H1 (cell line): ENCODE results near the gene COL4A4. TPM values are rescaled to one million over a fixed set of nuclear protein-coding genes. Genes with fewer than 3 reads are reported as not detected.

ENCODE experiments used
- CTCF ChIA-PET: fragments of 300-600 bp; sonication (Branson Sonifier 250); formaldehyde crosslinking; loops from one replicate; lab custom pipeline; 2021; ENCODE audit not compliant: partially characterized antibody; lab: Charles Lee
- POLR2A ChIA-PET: fragments of 300-600 bp; sonication (Branson Sonifier 250); formaldehyde crosslinking; loops from one replicate; lab custom pipeline; 2021; ENCODE audit warnings: inconsistent platforms; ENCODE audit not compliant: partially characterized antibody; lab: Charles Lee
- DNase-seq, 2 experiments: peaks; one replicate each; pipeline versions ENCODE4 v3.0.0 to v3.0.0-alpha.2; 2010 to 2022; ENCODE audit warnings: low spot score in 2 of 2, low read depth in 1 of 2, mixed read lengths in 1 of 2
- FAIRE-seq: peaks from 2 replicates; lab custom pipeline; 2011; peaks lifted over from hg19 to GRCh38; lab: Jason Lieb, UNC
- H2AFZ ChIP-seq: 2 replicates; pipeline ENCODE4 v1.8.1; 2012; ENCODE audit warnings: low read length, inconsistent platforms
- H2AK5ac ChIP-seq: 2 replicates; pipeline ENCODE4 v1.6.1; 2013; ENCODE audit warnings: low read depth, low read length
- H2BK120ac ChIP-seq: replicated peaks from 2 replicates; pipeline ENCODE3; 2013; ENCODE audit warnings: low read depth, low read length, inconsistent platforms
- H2BK12ac ChIP-seq: 2 replicates; pipeline ENCODE4 v1.6.1; 2013; ENCODE audit warnings: low read depth, low read length
- H2BK15ac ChIP-seq: 2 replicates; pipeline ENCODE4 v1.6.1; 2013; ENCODE audit warnings: low read length
- H2BK20ac ChIP-seq: 2 replicates; pipeline ENCODE4 v1.6.1; 2013; ENCODE audit warnings: low read length
- H2BK5ac ChIP-seq: 2 replicates; pipeline ENCODE4 v1.6.1; 2013; ENCODE audit warnings: low read depth, low read length
- H3K14ac ChIP-seq: 2 replicates; pipeline ENCODE4 v1.6.1; 2013; ENCODE audit warnings: inconsistent platforms; ENCODE audit not compliant: insufficient read length
- H3K18ac ChIP-seq: 2 replicates; pipeline ENCODE4 v1.6.1; 2013; ENCODE audit warnings: low read length; ENCODE audit errors: extremely low read depth
- H3K23ac ChIP-seq: 2 replicates; pipeline ENCODE4 v1.6.1; 2013; ENCODE audit warnings: inconsistent platforms; ENCODE audit not compliant: insufficient read length
- H3K23me2 ChIP-seq: 2 replicates; pipeline ENCODE4 v1.6.1; 2013; ENCODE audit warnings: low read depth, low read length
- H3K27ac ChIP-seq: 2 replicates; pipeline ENCODE4 v1.6.1; 2011; ENCODE audit warnings: low read depth, low read length, inconsistent platforms
- H3K27me3 ChIP-seq, 4 experiments: replicated peaks in 1 of 4; 1 replicate in 1 of 4; 2 replicates in 3 of 4; pipeline versions ENCODE4 v1.6.1 to v1.8.1; 2011 to 2013; ENCODE audit warnings: low read length in 3 of 4, mild to moderate bottlenecking in 3 of 4, inconsistent platforms in 2 of 4, mixed read lengths in 2 of 4, moderate library complexity in 1 of 4; ENCODE audit not compliant: control insufficient read depth in 3 of 4, insufficient read depth in 3 of 4; ENCODE audit errors: extremely low read depth in 1 of 4
- H3K36me3 ChIP-seq, 4 experiments: 2 replicates each; pipeline versions ENCODE4 v1.6.1 to v1.8.1; 2011 to 2013; ENCODE audit warnings: mild to moderate bottlenecking in 4 of 4, low read length in 3 of 4, moderate library complexity in 2 of 4, control low read depth in 1 of 4, inconsistent platforms in 1 of 4; ENCODE audit not compliant: insufficient read depth in 4 of 4, control insufficient read depth in 2 of 4
- H3K4ac ChIP-seq: replicated peaks from 2 replicates; pipeline ENCODE3; 2013; ENCODE audit warnings: low read length, low read depth, mixed read lengths, inconsistent platforms; ENCODE audit not compliant: insufficient read length
- H3K4me1 ChIP-seq, 4 experiments: replicated peaks in 1 of 4; 1 replicate in 1 of 4; 2 replicates in 3 of 4; pipeline versions ENCODE4 v1.6.1 to v1.8.1; 2011 to 2013; ENCODE audit warnings: low read length in 3 of 4, inconsistent platforms in 2 of 4, mixed read lengths in 1 of 4; ENCODE audit not compliant: insufficient read depth in 4 of 4, control insufficient read depth in 3 of 4
- H3K4me2 ChIP-seq, 2 experiments: 2 replicates each; pipeline versions ENCODE4 v1.6.1 to v1.8.1; 2011 to 2013; ENCODE audit warnings: low read depth in 2 of 2, low read length in 2 of 2, control low read depth in 1 of 2, inconsistent platforms in 1 of 2, mild to moderate bottlenecking in 1 of 2; ENCODE audit not compliant: insufficient read depth in 1 of 2
- H3K4me3 ChIP-seq, 4 experiments: fragments of 200-600, 300-600 bp in 1 of 4; sonication (generic), shearing (Covaris generic), sonication (Bioruptor Twin) in 1 of 4; 2 replicates each; pipeline versions ENCODE4 v1.5.1 to v1.8.1; 2011 to 2016; ENCODE audit warnings: low read length in 4 of 4, low read depth in 3 of 4, control low read depth in 2 of 4, inconsistent platforms in 2 of 4, mild to moderate bottlenecking in 2 of 4, mixed read lengths in 1 of 4, moderate library complexity in 1 of 4; ENCODE audit not compliant: insufficient read depth in 2 of 4; ENCODE audit errors: extremely low read depth in 1 of 4
- H3K56ac ChIP-seq: replicated peaks from 2 replicates; pipeline ENCODE3; 2013; ENCODE audit warnings: low read depth, mild to moderate bottlenecking, mixed read lengths, low read length, inconsistent platforms; ENCODE audit not compliant: insufficient read length
- H3K79me1 ChIP-seq: 2 replicates; pipeline ENCODE4 v1.6.1; 2013; ENCODE audit warnings: low read depth, low read length, control low read depth
- H3K79me2 ChIP-seq, 2 experiments: 2 replicates each; pipeline versions ENCODE4 v1.6.1 to v1.8.1; 2012 to 2013; ENCODE audit warnings: low read length in 2 of 2, mild to moderate bottlenecking in 2 of 2, inconsistent platforms in 1 of 2; ENCODE audit not compliant: insufficient read depth in 2 of 2, control insufficient read depth in 1 of 2
- H3K9ac ChIP-seq, 4 experiments: replicated peaks in 1 of 4; 1 replicate in 1 of 4; 2 replicates in 3 of 4; pipeline versions ENCODE4 v1.6.1 to v1.8.1; 2011 to 2013; ENCODE audit warnings: low read depth in 3 of 4, low read length in 3 of 4, control low read depth in 2 of 4, mild to moderate bottlenecking in 2 of 4, moderate library complexity in 2 of 4, inconsistent platforms in 1 of 4; ENCODE audit errors: extremely low read depth in 1 of 4
- H3K9me3 ChIP-seq, 2 experiments: 2 replicates each; pipeline versions ENCODE4 v1.6.1 to v1.8.1; 2012 to 2013; ENCODE audit warnings: mild to moderate bottlenecking in 2 of 2, moderate library complexity in 2 of 2, control low read depth in 1 of 2, inconsistent platforms in 1 of 2, low read depth in 1 of 2, low read length in 1 of 2, mixed read lengths in 1 of 2; ENCODE audit not compliant: insufficient read depth in 2 of 2
- H4K20me1 ChIP-seq, 2 experiments: replicated peaks in 1 of 2; 2 replicates each; pipeline versions ENCODE3 to v1.8.1; 2011 to 2013; ENCODE audit warnings: inconsistent platforms in 2 of 2, low read length in 2 of 2, mild to moderate bottlenecking in 1 of 2; ENCODE audit not compliant: insufficient read depth in 2 of 2, control insufficient read depth in 1 of 2
- H4K5ac ChIP-seq: 2 replicates; pipeline ENCODE4 v1.6.1; 2013; ENCODE audit warnings: low read length, low read depth, mixed read lengths, inconsistent platforms; ENCODE audit not compliant: insufficient read length
- H4K8ac ChIP-seq: 2 replicates; pipeline ENCODE4 v1.8.0; 2013; ENCODE audit warnings: mild to moderate bottlenecking, moderate library complexity, low read length, inconsistent platforms; ENCODE audit not compliant: insufficient read depth; ENCODE audit errors: extremely low read depth
- H4K91ac ChIP-seq: replicated peaks from 2 replicates; pipeline ENCODE3; 2013; ENCODE audit warnings: low read length, mixed read lengths, inconsistent platforms; ENCODE audit not compliant: insufficient read length
- BRCA1 ChIP-seq: IDR thresholded peaks from 2 replicates; pipeline ENCODE4 v1.6.1; 2012; ENCODE audit warnings: low read depth, low read length, improper control_type of control experiment
- CEBPB ChIP-seq: IDR thresholded peaks from 2 replicates; pipeline ENCODE4 v1.6.1; 2012; ENCODE audit warnings: low read depth, low read length
- HDAC6 ChIP-seq: IDR thresholded peaks from one replicate; pipeline ENCODE4 v1.7.1; 2012; ENCODE audit warnings: low read depth, mild to moderate bottlenecking, inconsistent platforms, low read length, moderate library complexity
- KDM1A ChIP-seq: fragments of 200-600, 300-600 bp; sonication (generic); IDR thresholded peaks from 2 replicates; pipeline ENCODE4 v1.7.1; 2016; ENCODE audit warnings: mild to moderate bottlenecking, low read length, borderline replicate concordance
- KDM4A ChIP-seq: IDR thresholded peaks from one replicate; pipeline ENCODE4 v1.7.1; 2012; ENCODE audit warnings: low read depth, mild to moderate bottlenecking, moderate library complexity, low read length, inconsistent platforms; ENCODE audit not compliant: severe bottlenecking
- KDM5A ChIP-seq: fragments of 200-600 bp; IDR thresholded peaks from 2 replicates; pipeline ENCODE4 v1.7.1; 2012; ENCODE audit warnings: mild to moderate bottlenecking, low read length, inconsistent platforms, mixed read lengths
- RAD21 ChIP-seq, 2 experiments: IDR thresholded peaks in 1 of 2; conservative IDR thresholded peaks in 1 of 2; 2 replicates each; pipeline ENCODE4 v1.6.1; 2011; ENCODE audit warnings: low read depth in 2 of 2, low read length in 2 of 2, improper control_type of control experiment in 1 of 2, inconsistent platforms in 1 of 2, mild to moderate bottlenecking in 1 of 2, moderate library complexity in 1 of 2
- SP1 ChIP-seq: IDR thresholded peaks from 2 replicates; pipeline ENCODE4 v1.6.1; 2011; ENCODE audit warnings: low read depth, low read length
- ZNF274 ChIP-seq: IDR thresholded peaks from 2 replicates; pipeline ENCODE4 v1.7.0; 2012; ENCODE audit warnings: low read length, borderline replicate concordance; ENCODE audit errors: extremely low read depth
- WGBS, 2 experiments: shearing (Covaris generic) in 1 of 2; methylation state at CpG; one replicate each; pipeline versions ENCODE4 v1.1.6 to v1.1.7; 2013 to 2015; ENCODE audit warnings: low lambda C conversion rate in 2 of 2, mixed read lengths in 2 of 2, inconsistent platforms in 1 of 2, low coverage in 1 of 2, missing lambda C conversion rate in 1 of 2; ENCODE audit not compliant: insufficient replicate concordance in 2 of 2, insufficient coverage in 1 of 2, insufficient read length in 1 of 2; ENCODE audit errors: extremely low coverage in 1 of 2, missing lambda C conversion rate in 1 of 2; 5-methylcytosine and 5-hydroxymethylcytosine counted together
- polyA plus RNA-seq, 7 experiments: library from polyadenylated mRNA; depleted of rRNA in 3 of 7; stranded (reverse) in 5 of 7; unstranded in 2 of 7; fragments of >200 nt in 5 of 7; fragments of 200-250 nt in 2 of 7; gene quantifications; 1 replicate in 5 of 7; 2 replicates in 1 of 7; 4 replicates in 1 of 7; pipeline versions ENCODE4 v1.2.1 to v1.2.3, GENCODE V29; 2011 to 2013; ENCODE audit warnings: missing spikeins in 2 of 7, mixed read lengths in 2 of 7
- total RNA-seq: library from RNA; stranded (reverse); fragmentation: NEBNext Ultra II Directional; extraction: Animal tissue kit (Norgen Biotek cat#: 25700); gene quantifications from 2 replicates; pipeline ENCODE4 v1.2.1, GENCODE V29; 2021
- TF ChIP-seq, protein P1 (sequence below): IDR thresholded peaks from 2 replicates; pipeline ENCODE4 v1.6.1; 2012; ENCODE audit warnings: inconsistent platforms

Gene COL4A4
- total and polyA plus RNA-seq, 2 of the 8 experiments (the other 6 are each of a cell fraction or from before 2014, with no cell fraction given), result 0.33 to 1.7 TPM

DNA sequence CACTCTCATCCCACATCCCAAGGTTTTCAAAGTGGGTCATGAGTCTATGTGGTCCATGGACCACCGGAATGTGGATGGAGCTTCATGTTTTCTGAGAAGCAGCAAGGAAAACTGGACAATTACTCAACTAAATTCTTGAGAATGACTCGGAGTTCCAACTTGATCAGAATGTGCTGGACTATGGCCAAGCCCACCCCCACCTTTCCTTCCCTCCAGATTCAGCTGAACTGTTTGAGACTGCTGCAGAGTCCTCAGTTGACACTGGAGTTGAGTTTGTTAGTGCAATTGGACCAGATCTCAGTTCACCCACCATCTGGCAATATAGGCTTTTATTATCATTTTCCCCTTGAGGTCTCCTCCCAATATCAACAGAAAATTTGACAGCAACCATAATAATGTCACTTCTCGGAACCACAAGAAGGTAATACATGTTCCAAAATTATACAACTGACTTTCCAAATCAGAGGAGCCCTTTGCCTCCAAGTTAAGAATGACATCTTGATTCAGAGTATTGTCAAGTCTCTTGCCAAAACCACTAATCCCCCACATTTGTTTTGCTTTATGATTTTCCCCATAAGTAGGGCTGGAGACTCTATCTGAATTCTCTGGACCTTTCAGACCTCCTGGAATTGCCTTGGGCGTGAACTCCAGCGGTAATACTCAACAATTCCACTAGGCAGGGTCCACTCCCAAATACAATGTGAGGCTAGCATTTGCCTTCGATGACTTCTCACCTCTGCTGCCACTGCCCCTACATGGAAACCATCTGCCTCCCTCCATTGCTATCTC, 8.8 kb downstream of the COL4A4 start:
- no peak overlapping the region for H2BK5ac ChIP-seq
- H3K4me3 ChIP-seq, result no peak overlapping the region
- H3K9me3 ChIP-seq, result 0 out of 4 replicates have a peak, but pooled peaks cover 0 to 4% of the 10 kb centered on the region in 2 experiments
- no peak overlapping the region for H2BK15ac ChIP-seq
- H2BK20ac ChIP-seq, result no peak overlapping the region
- ChIA-PET CTCF (interaction anchor here (0.6 to 5.7 kb wide), 8 partner anchors 13 to 345 kb away, joined by 3 to 27 read pairs (median 4); no protein-coding TSS in a partner anchor), POLR2A (no interaction called here)
- no peak overlapping the region for H4K91ac ChIP-seq
- FAIRE-seq (peak; percentile 13), DNase-seq (no peak)
- no peak overlapping the region for H2AFZ ChIP-seq
- 93% methylated on average over 6 of the region's 6 CpGs; no CpG with 5 or more reads in 1 of the 2 experiments for WGBS, 2 experiments
- H3K4ac ChIP-seq, result no peak overlapping the region
- no peak overlapping the region for H3K23ac ChIP-seq
- H3K56ac ChIP-seq, result no peak overlapping the region
- no peak overlapping the region for H3K18ac ChIP-seq
- H2AK5ac ChIP-seq, result no peak overlapping the region
- H3K36me3 ChIP-seq, result no peaks in the 10 kb centered on the region
- H4K5ac ChIP-seq, result no peak overlapping the region
- H3K27ac ChIP-seq, result no peak overlapping the region
- H2BK12ac ChIP-seq, result no peak overlapping the region
- H4K8ac ChIP-seq, result no peak overlapping the region
- no peaks in the 10 kb centered on the region for H4K20me1 ChIP-seq
- no peaks in the 10 kb centered on the region for H3K79me1 ChIP-seq
- no peak overlapping the region for H2BK120ac ChIP-seq
- H3K9ac ChIP-seq, result no peak overlapping the region
- no peak overlapping the region for H3K4me2 ChIP-seq
- H3K4me1 ChIP-seq, result no peaks in the 10 kb centered on the region
- H3K27me3 ChIP-seq, result no peaks in the 10 kb centered on the region
- H3K79me2 ChIP-seq, result no peaks in the 10 kb centered on the region
- no peak overlapping the region for H3K14ac ChIP-seq
- no peaks in the 10 kb centered on the region; the same call in 1 of the 2 replicates for H3K23me2 ChIP-seq
- no peak for TF ChIP-seq ZNF274
- no peak for TF ChIP-seq KDM5A
- no peak for TF ChIP-seq BRCA1
- TF ChIP-seq SP1, result no peak
- no peak for TF ChIP-seq CEBPB
- TF ChIP-seq RAD21 (IDR thresholded peaks at IDR 0.05 in 1 of 2, conservative IDR thresholded peaks at IDR 0.05 in 1 of 2; ENCODE audit: low read depth in 2 of 2, low read length in 2 of 2), result peak in 1 of 2 experiments; percentile 22; a peak in 1 of 4 replicates
- no peak for TF ChIP-seq HDAC6
- TF ChIP-seq, protein P1, sequence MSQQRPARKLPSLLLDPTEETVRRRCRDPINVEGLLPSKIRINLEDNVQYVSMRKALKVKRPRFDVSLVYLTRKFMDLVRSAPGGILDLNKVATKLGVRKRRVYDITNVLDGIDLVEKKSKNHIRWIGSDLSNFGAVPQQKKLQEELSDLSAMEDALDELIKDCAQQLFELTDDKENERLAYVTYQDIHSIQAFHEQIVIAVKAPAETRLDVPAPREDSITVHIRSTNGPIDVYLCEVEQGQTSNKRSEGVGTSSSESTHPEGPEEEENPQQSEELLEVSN, result peak; percentile 44; the same call in 1 of the 2 replicates
- TF ChIP-seq KDM1A, result no peak
- TF ChIP-seq KDM4A, result no peak
